AG09309 (cell line): ENCODE results near the gene CCDC57.
A peak's percentile ranks its signal among the peaks of the same experiment; 100 is the strongest.

Source experiments
- DNase-seq: peaks from one replicate; pipeline ENCODE4 v3.0.0-alpha.2; 2010; ENCODE audit warnings: low read depth
- H3K4me3 ChIP-seq: 2 replicates; pipeline ENCODE4 v1.5.1; 2011; ENCODE audit warnings: mild to moderate bottlenecking, low read depth, low read length, moderate library complexity; ENCODE audit not compliant: control insufficient read depth
- CTCF ChIP-seq: IDR thresholded peaks from 2 replicates; pipeline ENCODE4 v1.5.1; 2011; ENCODE audit warnings: mild to moderate bottlenecking, low read depth, low read length, inconsistent platforms; ENCODE audit not compliant: insufficient read depth, control insufficient read depth; ENCODE audit errors: missing control alignments

The CCDC57 gene

GRCh38 chr17:82053556-82054263, 158.9 kb downstream of the CCDC57 start:
- no peak overlapping the region for H3K4me3 ChIP-seq
- TF ChIP-seq CTCF: no peak
- no peak for DNase-seq

GRCh38 chr17:82053130-82053529, 159.5 kb downstream of the CCDC57 start:
- peak overlapping the region; percentile 74 for H3K4me3 ChIP-seq
- no peak for DNase-seq
- no peak for TF ChIP-seq CTCF

- peak overlapping the region; percentile 74 for H3K4me3 ChIP-seq
- TF ChIP-seq CTCF: no peak
- DNase-seq: no peak
Measured at GRCh38 chr17:82052638-82053059, 160.0 kb downstream of the CCDC57 start.

DNA sequence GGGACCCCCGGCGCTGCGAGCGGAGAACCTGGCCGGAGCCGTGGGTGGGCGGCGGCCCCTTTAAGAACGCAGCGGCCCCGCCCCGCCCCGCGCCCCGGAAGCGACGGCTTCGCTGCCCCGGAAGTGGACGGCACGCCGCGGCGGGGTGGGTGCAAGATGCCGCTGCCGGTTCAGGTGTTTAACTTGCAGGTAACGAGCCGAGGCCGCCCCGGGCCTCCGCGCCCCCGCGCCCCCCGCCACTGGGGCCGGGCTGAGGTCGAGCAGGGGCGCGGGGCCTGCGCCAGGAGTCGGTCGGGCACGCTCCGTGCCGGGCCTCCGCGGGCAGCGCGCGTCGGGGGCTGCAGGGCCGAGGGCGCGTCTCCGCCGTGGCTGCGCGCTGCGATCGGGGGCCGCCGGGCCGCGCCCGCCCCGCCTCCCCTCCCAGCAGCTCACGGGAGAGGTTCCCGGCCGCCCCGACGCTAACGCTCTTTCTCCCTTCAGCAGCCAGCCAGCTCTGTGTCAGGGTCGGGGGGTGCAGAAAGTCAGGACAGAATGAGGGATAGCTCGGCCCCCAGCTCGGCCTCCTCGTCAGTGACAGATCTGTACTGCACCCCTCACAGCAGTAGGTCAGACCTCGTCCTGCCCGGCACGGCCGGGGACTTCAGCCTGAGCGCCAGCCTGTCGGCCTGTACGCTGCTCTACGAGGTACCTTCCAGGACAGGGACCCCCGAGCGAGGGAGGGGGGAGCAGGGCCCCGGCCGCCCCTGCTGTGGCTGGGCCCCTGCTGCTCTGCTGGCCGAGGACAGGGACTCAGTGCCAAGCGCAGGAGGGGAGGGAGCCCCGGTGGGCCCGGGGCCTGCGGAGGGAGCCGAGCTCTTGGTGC, 160.6 kb downstream of the CCDC57 start, which contains the start of the genes GPS1 and RFNG:
Gene GPS1, plus strand, starts transcription at position 123 of the 862 bp plus-strand sequence. Its CDS starts 34 bp downstream, at position 157.
Gene RFNG, minus strand, starts transcription at position 36 of the 862 bp plus-strand sequence. CDS start 45 bp downstream, outside the sequence.
- no peak for DNase-seq
- no peak for TF ChIP-seq CTCF
- peak within 1 kb of the TSS; percentile 74 for H3K4me3 ChIP-seq
